ES-I3 (cell line): Measurements from ENCODE around the gene GJA8.
A peak's percentile ranks its signal among the peaks of the same experiment; 100 is the strongest.
"Not testable (repeated sequence)": the region's sequence is repeated elsewhere in the genome, so short reads cannot be mapped to it uniquely, and the experiment has no call there.

Experiments used
- H3K36me3 ChIP-seq: 2 replicates; pipeline ENCODE4 v1.6.1; 2013; ENCODE audit warnings: mild to moderate bottlenecking, low read length, control low read depth, moderate library complexity; ENCODE audit not compliant: insufficient read depth
- H3K4me1 ChIP-seq: 2 replicates; pipeline ENCODE4 v1.6.1; 2013; ENCODE audit warnings: mild to moderate bottlenecking, control low read depth, low read length; ENCODE audit not compliant: insufficient read depth
- H3K9ac ChIP-seq: 2 replicates; pipeline ENCODE4 v1.6.1; 2013; ENCODE audit warnings: low read depth, mild to moderate bottlenecking, low read length, moderate library complexity
- H3K9me3 ChIP-seq: 2 replicates; pipeline ENCODE4 v1.6.1; 2013; ENCODE audit warnings: mild to moderate bottlenecking, low read length, moderate library complexity; ENCODE audit not compliant: control insufficient read depth, insufficient read depth

Gene GJA8

DNA sequence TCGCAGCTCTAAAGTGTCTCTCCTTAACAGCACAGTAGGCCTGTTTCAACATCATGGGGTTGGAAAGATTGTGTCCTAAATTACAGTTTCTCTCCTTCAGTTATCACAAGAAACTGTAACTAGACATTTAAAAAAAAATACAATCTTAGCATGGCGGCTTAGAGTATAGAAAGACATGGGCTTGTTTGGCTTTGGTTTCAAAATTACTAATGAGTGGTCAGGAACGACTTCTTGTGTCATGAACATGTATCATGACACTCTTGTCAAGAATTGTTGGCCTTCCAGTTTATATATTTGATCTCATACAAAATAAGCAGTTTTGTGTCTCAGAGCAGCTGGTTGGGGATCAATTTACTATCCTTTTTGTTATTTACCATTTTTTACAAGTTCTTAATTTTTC, 2.1 kb downstream of the GJA8 start:
- H3K9ac ChIP-seq: no peak overlapping the region
- H3K4me1 ChIP-seq: no peaks in the 10 kb centered on the region
- H3K36me3 ChIP-seq: no peaks in the 10 kb centered on the region
- H3K9me3 ChIP-seq: no peaks in the 10 kb centered on the region

- Histone ChIP-seq H3K4me1 (no peaks in the 10 kb centered on the region), H3K36me3 (no peaks in the 10 kb centered on the region), H3K9me3 (no peaks in the 10 kb centered on the region), H3K9ac (no peak overlapping the region)
Measured at GRCh38 chr1:147907786-147908509, 5.4 kb downstream of the GJA8 start.

GRCh38 chr1:147912553-147912952, 10.0 kb downstream of the GJA8 start:
- H3K9me3 ChIP-seq: no peaks in the 10 kb centered on the region
- H3K4me1 ChIP-seq: no peaks in the 10 kb centered on the region
- no peak overlapping the region for H3K9ac ChIP-seq
- H3K36me3 ChIP-seq: no peaks in the 10 kb centered on the region

- Histone ChIP-seq H3K36me3 (no peaks in the 10 kb centered on the region), H3K9me3 (no peaks in the 10 kb centered on the region), H3K9ac (no peak overlapping the region), H3K4me1 (no peaks in the 10 kb centered on the region)
Measured at GRCh38 chr1:147913362-147913942, 10.9 kb downstream of the GJA8 start.

DNA sequence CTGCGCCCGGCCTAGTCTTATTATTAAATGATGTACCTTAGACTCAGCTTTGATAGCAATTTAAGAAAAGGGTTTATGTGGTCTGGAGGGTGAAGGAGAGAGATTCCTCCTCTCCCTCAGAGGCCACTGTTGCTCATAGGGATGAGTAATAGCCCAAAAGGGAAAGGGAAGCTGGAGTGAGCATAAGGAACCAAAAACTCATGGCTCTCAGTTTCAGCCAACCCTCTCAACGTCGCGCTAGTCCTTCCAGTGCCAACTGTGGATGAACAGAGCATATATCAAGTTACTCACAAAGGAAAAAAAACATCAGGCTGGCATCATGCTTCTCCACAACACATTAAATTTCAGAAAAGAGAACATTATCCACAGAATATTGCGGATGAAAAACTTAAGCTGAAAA, 17.3 kb downstream of the GJA8 start:
- Histone ChIP-seq H3K4me1 (peaks cover 5% of the 10 kb centered on the region; the same call in 1 of the 2 replicates), H3K9ac (no peak overlapping the region), H3K36me3 (no peaks in the 10 kb centered on the region), H3K9me3 (no peaks in the 10 kb centered on the region)

DNA sequence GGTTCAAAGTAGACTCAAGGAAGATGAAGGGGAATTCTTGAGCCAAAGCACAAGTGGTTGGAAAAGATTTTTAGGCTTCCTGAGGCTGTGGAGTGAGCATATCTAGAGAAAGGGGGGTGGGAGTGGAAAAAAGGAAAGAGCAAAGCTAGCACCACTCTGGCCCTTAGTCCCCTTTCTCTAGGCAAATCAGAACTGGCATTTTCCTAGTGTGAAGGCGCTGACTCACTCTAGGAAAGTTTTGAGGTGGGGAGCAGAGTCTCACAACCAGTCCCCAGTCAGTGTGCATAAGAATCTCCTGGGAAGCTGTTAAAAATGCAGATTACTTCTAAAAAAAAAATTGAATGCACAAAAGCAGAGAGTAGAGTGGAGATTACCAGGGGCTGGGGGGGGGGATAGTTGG, 22.2 kb downstream of the GJA8 start:
- H3K9ac ChIP-seq: no peak overlapping the region
- H3K36me3 ChIP-seq: no peaks in the 10 kb centered on the region
- H3K4me1 ChIP-seq: peaks cover 5% of the 10 kb centered on the region; the same call in 1 of the 2 replicates
- H3K9me3 ChIP-seq: no peaks in the 10 kb centered on the region

GRCh38 chr1:147927215-147927614, 24.6 kb downstream of the GJA8 start:
- H3K9ac ChIP-seq: not testable (repeated sequence)

GRCh38 chr1:147927689-147928088, 25.1 kb downstream of the GJA8 start:
- not testable (repeated sequence) for H3K4me1 ChIP-seq, H3K9me3 ChIP-seq, H3K9ac ChIP-seq, H3K36me3 ChIP-seq

More at GRCh38 chr1:147927215-147927614, 24.6 kb downstream of the GJA8 start:
- H3K36me3 ChIP-seq, H3K9me3 ChIP-seq, H3K4me1 ChIP-seq: not testable (repeated sequence)

GRCh38 chr1:147928236-147929132, 25.9 kb downstream of the GJA8 start, which contains the start of gene GPR89B:
GPR89B (plus strand) TSS chr1:147928420; CDS start chr1:147928537, 117 bp downstream.
- not testable (repeated sequence) for H3K36me3 ChIP-seq

DNA sequence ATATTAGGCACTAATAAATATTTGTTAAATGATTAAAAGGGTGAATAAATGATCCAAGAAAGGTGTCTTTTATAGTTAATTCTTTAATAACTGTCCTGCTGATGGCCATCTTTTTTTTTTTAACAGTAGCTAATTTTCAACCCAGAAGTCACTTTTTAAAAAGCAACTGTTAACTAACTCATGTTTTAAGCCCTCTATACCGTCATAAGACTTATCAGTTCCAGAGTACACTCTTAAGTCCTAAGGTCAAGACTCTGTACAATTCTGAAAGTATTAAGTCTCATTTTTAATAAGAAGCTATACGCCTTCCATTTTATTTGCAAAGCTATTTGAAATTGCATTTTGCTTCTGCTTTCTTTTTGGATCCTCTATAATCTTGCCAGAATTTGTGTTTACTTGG, 28.5 kb downstream of the GJA8 start:
- not testable (repeated sequence) for H3K4me1 ChIP-seq, H3K9me3 ChIP-seq, H3K36me3 ChIP-seq, H3K9ac ChIP-seq

More at GRCh38 chr1:147928236-147929132, 25.9 kb downstream of the GJA8 start, which contains the start of gene GPR89B:
- not testable (repeated sequence) for H3K4me1 ChIP-seq, H3K9me3 ChIP-seq
- H3K9ac ChIP-seq: peak within 1 kb of the TSS; percentile 81; the same call in 1 of the 2 replicates

DNA sequence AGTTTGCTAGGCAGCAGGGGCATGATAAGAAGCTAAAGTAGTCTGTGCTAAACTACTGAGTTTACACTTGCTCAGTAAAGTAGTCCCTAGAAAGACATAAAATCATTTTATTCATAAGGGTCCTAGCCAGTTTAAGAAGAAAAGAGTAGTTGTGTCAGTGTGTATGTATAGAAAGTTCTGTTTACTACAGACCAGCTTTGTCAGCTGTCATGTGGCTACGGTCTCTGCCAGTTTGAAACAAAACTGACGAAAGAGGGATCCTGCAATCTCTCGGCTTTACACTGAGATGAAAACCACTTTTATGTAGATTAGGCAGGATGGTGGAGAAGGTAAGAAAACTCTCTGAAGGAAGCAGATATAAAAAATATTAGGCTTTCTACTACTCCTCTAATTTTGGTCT, 32.7 kb downstream of the GJA8 start:
- not testable (repeated sequence) for H3K9me3 ChIP-seq, H3K9ac ChIP-seq

GRCh38 chr1:147940456-147940855, 37.9 kb downstream of the GJA8 start:
- not testable (repeated sequence) for H3K4me1 ChIP-seq, H3K9ac ChIP-seq, H3K36me3 ChIP-seq, H3K9me3 ChIP-seq

More for the DNA sequence above, 32.7 kb downstream of the GJA8 start:
- not testable (repeated sequence) for H3K36me3 ChIP-seq, H3K4me1 ChIP-seq

DNA sequence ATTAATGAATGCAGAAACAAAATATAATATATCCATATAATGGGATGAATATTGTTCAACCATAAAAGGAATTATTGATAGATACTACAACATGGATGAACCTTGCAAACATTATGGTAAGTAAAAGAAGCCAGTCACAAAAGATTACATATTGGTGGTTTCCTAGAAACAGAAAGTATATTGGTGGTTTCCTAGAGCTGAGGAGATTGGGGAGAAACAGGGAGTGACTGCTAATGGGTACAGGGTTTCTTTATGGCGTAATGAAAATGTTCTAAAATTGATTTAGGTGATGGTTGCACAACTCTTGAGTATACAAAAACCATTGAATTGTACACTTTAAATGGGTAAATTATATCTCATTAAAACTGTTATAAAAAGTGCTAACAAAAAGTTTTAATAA, 40.0 kb downstream of the GJA8 start:
- not testable (repeated sequence) for H3K9me3 ChIP-seq, H3K36me3 ChIP-seq, H3K4me1 ChIP-seq, H3K9ac ChIP-seq

DNA sequence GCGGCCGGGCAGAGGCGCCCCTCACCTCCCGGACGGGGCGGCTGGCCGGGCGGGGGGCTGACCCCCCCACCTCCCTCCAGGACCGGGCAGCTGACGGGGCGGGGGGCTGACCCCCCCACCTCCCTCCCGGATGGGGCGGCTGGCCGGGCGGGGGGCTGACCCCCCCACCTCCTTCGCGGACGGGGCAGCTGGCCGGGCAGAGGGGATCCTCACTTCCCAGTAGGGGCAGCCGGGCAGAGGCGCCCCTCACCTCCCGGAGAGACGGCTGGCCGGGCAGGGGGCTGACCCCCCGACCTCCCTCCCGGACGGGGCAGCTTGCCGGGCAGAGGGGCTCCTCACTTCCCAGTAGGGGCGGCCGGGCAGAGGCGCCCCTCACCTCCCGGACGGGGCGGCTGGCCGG, 46.9 kb downstream of the GJA8 start:
- not testable (repeated sequence) for H3K36me3 ChIP-seq, H3K9me3 ChIP-seq, H3K4me1 ChIP-seq, H3K9ac ChIP-seq
